Measurements from ENCODE around the gene ARVCF.

The ARVCF gene

DNA sequence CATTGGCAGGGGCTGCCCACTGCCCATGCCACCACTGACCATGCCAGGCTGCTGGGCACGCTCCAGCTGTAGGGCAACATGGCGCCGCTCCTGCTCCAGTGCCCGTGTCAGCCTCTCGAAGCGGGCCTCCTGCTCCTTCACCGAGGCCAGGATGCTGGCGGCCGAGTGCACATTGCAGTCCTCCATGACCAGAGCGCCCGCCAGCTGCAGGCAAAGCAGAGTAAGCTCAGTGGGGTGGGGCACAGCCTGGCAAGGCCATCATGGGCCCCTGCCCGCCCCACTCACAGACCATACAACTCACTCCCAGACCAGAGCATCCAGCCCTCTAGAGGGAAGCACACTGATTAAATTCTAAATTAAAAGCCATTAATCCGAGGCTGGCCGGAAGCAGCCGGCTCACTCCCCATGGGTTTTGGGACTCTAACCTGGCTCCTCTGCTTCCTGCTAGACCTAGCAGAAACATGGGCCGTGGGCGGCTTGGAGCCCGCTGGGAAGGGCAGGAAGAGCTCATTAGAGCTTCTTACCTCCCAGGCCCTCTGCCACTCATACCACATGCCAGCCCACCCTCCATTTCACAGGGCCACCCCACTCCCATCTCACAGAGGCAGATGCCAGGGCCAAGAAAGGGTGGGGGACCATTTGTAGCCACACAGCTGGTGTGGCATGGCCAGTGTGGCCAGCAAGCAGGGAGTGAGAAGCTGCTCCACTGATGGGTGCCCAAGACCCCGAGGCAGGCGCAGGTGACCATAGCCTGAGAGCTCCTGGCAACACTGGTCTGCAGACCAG lies 25.8 kb downstream of the ARVCF start:
- no peaks in the 10 kb centered on the region for H3K27me3 ChIP-seq (ENCODE audit: control insufficient read depth in 1 of 2, insufficient read depth in 2 of 2, low read length in 2 of 2)

DNA sequence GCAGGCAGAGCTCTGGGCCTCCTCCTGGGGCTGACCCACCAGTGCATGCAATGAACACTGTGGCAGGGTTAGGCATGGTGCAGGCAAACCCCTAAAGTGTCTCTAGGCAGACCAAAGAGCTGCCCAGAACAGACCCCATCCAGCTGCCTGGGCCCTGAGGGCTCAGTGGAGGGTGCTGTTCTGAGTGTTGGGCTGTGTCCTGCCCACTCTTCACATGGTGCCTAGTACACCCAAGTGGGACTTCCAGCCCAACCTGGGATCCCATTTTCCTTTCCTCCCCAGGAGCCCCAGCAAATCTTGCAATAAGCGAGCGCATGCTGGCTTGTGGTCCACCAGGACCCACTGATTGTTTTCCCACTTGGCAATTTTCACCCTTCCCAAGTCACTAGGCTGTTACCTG lies 26.4 kb downstream of the ARVCF start:
- H3K27me3 ChIP-seq (ENCODE audit: control insufficient read depth in 1 of 2, insufficient read depth in 2 of 2, low read length in 2 of 2) = no peaks in the 10 kb centered on the region
- no peaks in the 10 kb centered on the region for H3K9me3 ChIP-seq (ENCODE audit: low read length)
- no peaks in the 10 kb centered on the region for H3K36me3 ChIP-seq (ENCODE audit: insufficient read depth, low read length)
- H3K9ac ChIP-seq (ENCODE audit: low read length) = no peak overlapping the region
- H3K27ac ChIP-seq (ENCODE audit: low read depth, low read length) = no peak overlapping the region
- peaks cover 29% of the 10 kb centered on the region for H3K4me1 ChIP-seq (ENCODE audit: insufficient read depth, low read length)
- H3K4me3 ChIP-seq (ENCODE audit: low read depth in 1 of 2, low read length in 2 of 2) = no peak overlapping the region

More for the DNA sequence above, 25.8 kb downstream of the ARVCF start:
- Histone ChIP-seq H3K9ac (ENCODE audit: low read length) (no peak overlapping the region), H3K4me1 (ENCODE audit: insufficient read depth, low read length) (peaks cover 33% of the 10 kb centered on the region), H3K36me3 (ENCODE audit: insufficient read depth, low read length) (no peaks in the 10 kb centered on the region), H3K27ac (ENCODE audit: low read depth, low read length) (no peak overlapping the region), H3K9me3 (ENCODE audit: low read length) (no peaks in the 10 kb centered on the region), H3K4me3 (ENCODE audit: low read depth in 1 of 2, low read length in 2 of 2) (no peak overlapping the region)

DNA sequence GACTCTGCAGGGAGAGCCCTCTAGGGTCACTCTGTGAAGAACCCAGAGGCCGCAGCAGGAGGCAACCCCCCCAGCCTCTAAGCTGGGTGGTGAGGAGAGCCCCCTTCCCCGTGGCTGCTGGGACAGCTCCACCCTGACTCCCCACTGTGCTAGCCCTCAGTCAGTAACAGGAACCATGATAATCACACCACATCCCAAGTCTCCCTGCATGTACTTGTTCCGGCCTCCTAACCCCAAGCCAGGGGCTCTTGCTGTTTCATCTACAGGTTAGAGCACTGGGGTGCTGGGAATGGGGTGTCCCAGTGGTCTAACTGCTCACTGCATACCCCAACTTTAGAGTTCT lies 26.9 kb downstream of the ARVCF start:
- no peak overlapping the region for H3K27ac ChIP-seq (ENCODE audit: low read depth, low read length)
- no peaks in the 10 kb centered on the region for H3K36me3 ChIP-seq (ENCODE audit: insufficient read depth, low read length)
- no peak overlapping the region for H3K4me3 ChIP-seq (ENCODE audit: low read depth in 1 of 2, low read length in 2 of 2)
- H3K9ac ChIP-seq (ENCODE audit: low read length) = no peak overlapping the region
- no peaks in the 10 kb centered on the region for H3K27me3 ChIP-seq (ENCODE audit: control insufficient read depth in 1 of 2, insufficient read depth in 2 of 2, low read length in 2 of 2)
- no peaks in the 10 kb centered on the region for H3K9me3 ChIP-seq (ENCODE audit: low read length)
- H3K4me1 ChIP-seq (ENCODE audit: insufficient read depth, low read length) = peaks cover 27% of the 10 kb centered on the region

DNA sequence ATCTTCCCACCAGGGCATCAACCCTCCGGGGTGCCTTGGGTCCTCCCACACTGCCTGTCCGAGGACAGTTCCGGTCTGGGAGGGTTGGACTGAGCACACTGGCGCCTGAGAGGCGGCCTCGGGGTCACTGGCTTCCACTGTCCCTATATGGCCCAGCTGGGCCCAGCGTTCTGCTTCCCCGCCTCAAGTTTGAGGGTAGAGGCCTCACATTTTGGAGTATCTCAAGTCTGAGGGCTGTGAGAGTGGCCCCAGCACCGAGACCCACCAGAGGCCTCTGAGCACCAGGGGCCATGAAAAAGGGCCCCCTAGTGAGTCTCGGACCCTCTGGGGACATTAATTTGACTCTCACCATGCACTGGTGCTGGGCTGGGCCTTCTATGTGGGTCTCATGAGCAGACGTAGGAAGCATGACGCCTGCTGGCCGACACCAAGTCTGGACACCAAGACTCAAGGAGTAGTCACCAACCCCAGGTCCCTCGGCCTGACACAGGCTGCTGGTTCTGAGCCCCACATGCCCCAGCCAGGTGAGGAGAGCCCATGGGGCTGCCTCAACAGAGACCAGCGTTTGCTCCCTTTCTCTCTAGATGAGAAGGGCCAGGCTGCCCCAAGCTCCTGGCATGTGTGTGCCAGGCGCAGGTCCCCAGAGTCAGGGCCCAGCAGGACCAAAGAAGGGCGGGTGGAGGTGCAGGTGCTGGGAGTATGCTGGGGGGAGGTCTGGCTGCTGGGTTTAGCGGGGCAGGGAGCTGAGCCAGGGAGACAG lies 27.5 kb downstream of the ARVCF start:
- Histone ChIP-seq H3K9ac (ENCODE audit: low read length) (no peak overlapping the region), H3K36me3 (ENCODE audit: insufficient read depth, low read length) (no peaks in the 10 kb centered on the region), H3K27ac (ENCODE audit: low read depth, low read length) (no peak overlapping the region), H3K4me3 (ENCODE audit: low read depth in 1 of 2, low read length in 2 of 2) (no peak overlapping the region), H3K4me1 (ENCODE audit: insufficient read depth, low read length) (peaks cover 32% of the 10 kb centered on the region), H3K27me3 (ENCODE audit: control insufficient read depth in 1 of 2, insufficient read depth in 2 of 2, low read length in 2 of 2) (no peaks in the 10 kb centered on the region), H3K9me3 (ENCODE audit: low read length) (no peaks in the 10 kb centered on the region)

DNA sequence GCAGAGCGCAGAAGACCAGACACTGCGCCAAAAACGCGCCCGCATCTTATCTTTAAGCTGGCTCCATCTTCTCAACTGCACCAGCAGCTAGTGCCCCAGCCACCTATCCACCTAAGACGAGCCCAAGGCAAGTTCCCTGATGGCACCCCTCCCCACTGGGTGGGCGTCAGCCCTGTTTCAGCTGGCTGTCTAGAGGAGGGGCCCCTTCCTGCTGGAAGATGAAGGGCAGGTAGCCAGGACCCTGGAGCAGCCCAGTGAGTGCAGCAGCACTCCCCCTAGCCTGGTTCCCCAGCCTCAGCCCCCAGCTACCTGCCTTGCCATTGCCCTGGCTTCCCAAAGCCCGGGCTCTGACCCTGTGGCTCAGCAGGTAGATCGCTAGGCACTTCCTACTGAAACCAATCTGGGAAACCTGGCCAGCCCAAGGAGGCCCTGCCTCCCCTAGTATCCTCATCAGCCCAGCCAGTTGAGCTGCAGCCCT lies 28.3 kb downstream of the ARVCF start:
- Histone ChIP-seq H3K4me3 (ENCODE audit: low read depth in 1 of 2, low read length in 2 of 2) (no peak overlapping the region), H3K4me1 (ENCODE audit: insufficient read depth, low read length) (peaks cover 38% of the 10 kb centered on the region), H3K27ac (ENCODE audit: low read depth, low read length) (no peak overlapping the region), H3K27me3 (ENCODE audit: control insufficient read depth in 1 of 2, insufficient read depth in 2 of 2, low read length in 2 of 2) (no peaks in the 10 kb centered on the region), H3K9me3 (ENCODE audit: low read length) (no peaks in the 10 kb centered on the region), H3K36me3 (ENCODE audit: insufficient read depth, low read length) (no peaks in the 10 kb centered on the region), H3K9ac (ENCODE audit: low read length) (no peak overlapping the region)

DNA sequence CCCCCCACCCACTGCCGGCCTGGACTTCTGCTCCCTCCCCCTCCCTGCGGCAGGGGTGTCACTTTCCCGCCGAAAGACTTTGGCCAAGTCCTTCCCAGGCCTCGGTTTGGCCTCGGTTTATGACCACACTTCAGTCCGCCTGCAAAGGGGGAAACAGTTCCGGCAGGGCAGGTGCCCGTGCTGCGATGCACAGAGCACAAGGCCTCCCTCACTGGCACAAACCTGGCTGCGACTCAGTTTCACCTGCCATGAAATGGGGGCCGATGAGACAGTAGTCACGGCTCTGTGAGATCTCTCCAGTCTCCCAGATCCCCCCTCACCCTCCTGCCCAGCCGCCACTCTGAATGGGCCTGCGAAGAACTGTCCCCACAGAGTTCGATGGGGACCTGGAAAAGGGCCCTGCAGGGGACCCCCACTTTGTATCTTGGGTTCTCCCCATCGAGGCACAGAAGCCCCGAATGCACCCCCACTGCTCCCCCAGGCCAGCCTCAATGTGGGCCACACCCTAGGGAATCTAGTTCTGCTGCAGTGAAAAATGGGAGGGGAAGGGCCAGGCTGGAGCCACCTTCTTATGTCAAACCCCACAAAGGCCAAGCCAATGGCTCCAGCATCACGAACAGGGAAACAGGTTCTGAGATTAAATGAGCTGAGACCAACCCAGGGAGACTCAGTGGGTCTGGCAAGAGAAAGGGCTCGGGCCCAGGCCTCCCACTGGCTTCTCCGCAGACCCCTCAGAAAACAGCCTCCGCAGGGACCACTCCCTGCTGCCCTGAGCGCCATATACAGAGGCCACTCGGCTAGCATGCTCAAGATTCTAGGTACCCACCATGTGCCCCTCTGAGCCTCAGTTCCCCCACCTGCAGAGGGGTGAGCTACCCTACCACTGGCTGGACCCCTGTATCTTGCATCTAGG lies 29.0 kb downstream of the ARVCF start:
- Histone ChIP-seq H3K27me3 (ENCODE audit: control insufficient read depth in 1 of 2, insufficient read depth in 2 of 2, low read length in 2 of 2) (no peaks in the 10 kb centered on the region), H3K4me3 (ENCODE audit: low read depth in 1 of 2, low read length in 2 of 2) (no peak overlapping the region), H3K9ac (ENCODE audit: low read length) (no peak overlapping the region), H3K4me1 (ENCODE audit: insufficient read depth, low read length) (peaks cover 31% of the 10 kb centered on the region), H3K9me3 (ENCODE audit: low read length) (no peaks in the 10 kb centered on the region), H3K36me3 (ENCODE audit: insufficient read depth, low read length) (no peaks in the 10 kb centered on the region), H3K27ac (ENCODE audit: low read depth, low read length) (no peak overlapping the region)

DNA sequence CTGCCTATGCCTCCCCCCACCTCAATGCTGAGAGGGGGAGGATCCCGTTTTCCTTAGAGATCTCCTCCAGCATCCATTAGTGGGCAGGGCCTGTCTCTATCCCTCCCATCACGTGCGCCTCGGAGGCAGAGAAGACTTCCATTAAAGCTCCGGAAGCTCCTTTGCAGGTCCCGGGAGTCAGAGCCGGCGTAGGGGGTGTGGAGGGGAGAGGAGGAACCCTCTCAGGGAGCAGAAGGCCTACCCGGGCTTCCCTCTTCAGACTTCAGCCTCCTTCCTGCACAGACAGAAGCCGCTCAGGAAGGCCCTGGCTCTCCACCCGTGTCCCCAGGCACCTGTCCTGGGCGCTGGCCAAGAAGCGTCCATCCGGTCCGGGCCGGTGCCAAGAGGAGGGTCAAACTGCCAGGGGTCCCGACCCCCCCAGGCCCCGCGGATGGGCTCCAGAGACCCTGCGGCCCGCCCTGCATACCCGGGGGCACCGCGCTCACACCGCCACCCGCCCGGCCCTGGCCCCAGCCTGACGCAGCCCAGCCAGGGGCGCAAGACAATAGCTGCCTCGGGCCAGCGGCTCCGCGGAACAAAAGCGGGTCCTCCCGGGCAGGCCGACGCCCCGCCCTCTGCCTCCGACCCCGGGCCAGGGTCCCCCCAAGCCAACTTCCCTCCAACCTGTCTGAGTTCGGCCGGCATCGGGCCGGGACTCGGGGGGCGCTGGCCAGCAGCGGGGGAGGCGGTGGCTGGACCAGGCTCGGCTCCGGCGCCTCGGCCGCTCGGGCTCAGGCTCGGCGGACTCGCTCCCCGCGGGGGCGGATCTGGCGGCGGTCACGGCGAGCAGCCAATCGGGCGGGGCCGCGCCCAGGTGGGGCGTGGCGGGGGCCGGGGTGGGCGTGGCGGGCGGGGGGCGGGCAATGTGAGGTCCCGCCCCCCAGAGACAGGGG lies 29.9 kb downstream of the ARVCF start:
- H3K36me3 ChIP-seq (ENCODE audit: insufficient read depth, low read length) = no peaks in the 10 kb centered on the region
- peak overlapping the region; percentile 70 to 86 for H3K4me3 ChIP-seq (ENCODE audit: low read depth in 1 of 2, low read length in 2 of 2)
- no peaks in the 10 kb centered on the region for H3K27me3 ChIP-seq (ENCODE audit: control insufficient read depth in 1 of 2, insufficient read depth in 2 of 2, low read length in 2 of 2)
- peak overlapping the region; percentile 82 for H3K27ac ChIP-seq (ENCODE audit: low read depth, low read length)
- H3K9ac ChIP-seq (ENCODE audit: low read length) = peak overlapping the region; percentile 53
- H3K4me1 ChIP-seq (ENCODE audit: insufficient read depth, low read length) = peaks cover 30% of the 10 kb centered on the region
- H3K9me3 ChIP-seq (ENCODE audit: low read length) = no peaks in the 10 kb centered on the region

DNA sequence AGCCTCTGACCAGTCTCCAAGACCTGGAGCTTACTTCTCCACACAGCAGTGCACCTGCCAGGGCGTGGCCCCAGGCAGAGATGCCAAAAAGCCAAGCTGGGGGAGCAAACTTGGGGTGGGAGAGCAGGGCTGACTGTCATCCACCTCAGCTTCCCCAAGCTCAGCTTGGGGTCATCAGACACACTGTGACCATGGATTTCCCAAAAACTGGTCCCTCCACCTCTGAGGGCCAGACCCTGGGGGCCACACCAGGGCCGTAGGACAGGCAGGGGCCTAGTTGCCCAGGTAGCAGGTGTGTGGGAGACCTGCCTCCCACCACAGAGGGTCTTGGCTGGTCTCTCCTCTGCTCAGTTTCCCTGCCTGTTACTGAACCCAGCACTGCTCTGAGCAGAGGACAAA lies 30.6 kb downstream of the ARVCF start:
- no peaks in the 10 kb centered on the region for H3K36me3 ChIP-seq (ENCODE audit: insufficient read depth, low read length)
- H3K9me3 ChIP-seq (ENCODE audit: low read length) = no peaks in the 10 kb centered on the region
- H3K27ac ChIP-seq (ENCODE audit: low read depth, low read length) = peak overlapping the region; percentile 82
- peak overlapping the region; percentile 53 for H3K9ac ChIP-seq (ENCODE audit: low read length)
- H3K27me3 ChIP-seq (ENCODE audit: control insufficient read depth in 1 of 2, insufficient read depth in 2 of 2, low read length in 2 of 2) = no peaks in the 10 kb centered on the region
- peaks cover 23% of the 10 kb centered on the region for H3K4me1 ChIP-seq (ENCODE audit: insufficient read depth, low read length)
- H3K4me3 ChIP-seq (ENCODE audit: low read depth in 1 of 2, low read length in 2 of 2) = peak overlapping the region; percentile 70 to 86

DNA sequence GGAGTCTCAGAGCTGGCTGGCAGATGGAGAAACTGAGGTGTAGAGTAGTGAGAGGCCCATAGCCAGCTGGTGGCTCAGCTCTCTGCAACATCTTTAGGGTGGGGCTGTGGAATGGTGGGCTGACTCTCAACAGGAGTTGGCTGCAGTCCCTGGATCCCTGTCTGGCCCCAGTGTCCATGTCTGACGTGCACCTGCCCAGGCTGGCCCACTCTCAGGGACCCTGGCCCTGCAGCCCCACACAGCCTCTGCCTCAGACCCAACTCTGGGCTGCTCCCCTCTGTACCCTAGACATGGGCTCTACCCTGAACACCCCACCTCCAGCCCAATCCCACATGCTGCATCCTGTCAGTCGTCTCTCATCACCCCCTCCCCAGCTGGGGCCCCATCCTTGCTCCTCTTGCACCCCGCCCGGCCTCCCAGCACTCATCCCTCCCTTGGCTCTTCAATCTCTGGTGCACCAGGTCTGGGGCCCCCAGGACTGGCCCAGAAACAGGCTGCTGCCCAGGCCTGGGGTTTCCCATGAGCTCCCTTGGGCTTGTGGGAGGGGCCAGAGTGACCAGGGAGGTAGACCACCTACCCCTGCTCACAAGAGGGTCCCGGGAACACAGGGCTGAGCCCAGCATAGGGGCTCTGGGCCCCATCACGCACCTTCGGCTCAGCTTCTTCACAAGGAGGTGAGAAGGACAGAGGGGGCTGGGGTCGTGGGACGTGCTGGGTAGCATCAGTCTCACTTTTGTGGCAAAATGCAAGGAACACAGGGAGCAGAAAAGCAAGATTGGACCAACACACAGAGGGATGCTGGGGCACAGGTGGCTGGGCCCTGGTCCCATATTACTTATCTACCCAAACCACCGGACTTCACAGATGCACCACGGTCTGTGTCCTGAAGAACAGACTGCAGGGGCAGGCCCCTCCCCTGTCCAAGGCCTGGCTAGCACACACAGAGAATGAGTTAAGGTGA lies 31.5 kb downstream of the ARVCF start:
- no peak overlapping the region for H3K27ac ChIP-seq (ENCODE audit: low read depth, low read length)
- no peaks in the 10 kb centered on the region for H3K9me3 ChIP-seq (ENCODE audit: low read length)
- H3K27me3 ChIP-seq (ENCODE audit: control insufficient read depth in 1 of 2, insufficient read depth in 2 of 2, low read length in 2 of 2) = no peaks in the 10 kb centered on the region
- H3K9ac ChIP-seq (ENCODE audit: low read length) = no peak overlapping the region
- no peaks in the 10 kb centered on the region for H3K36me3 ChIP-seq (ENCODE audit: insufficient read depth, low read length)
- H3K4me3 ChIP-seq (ENCODE audit: low read depth in 1 of 2, low read length in 2 of 2) = peak overlapping the region in 1 of 2 donors; percentile 16
- H3K4me1 ChIP-seq (ENCODE audit: insufficient read depth, low read length) = peaks cover 22% of the 10 kb centered on the region
